Stimulated activated CD4-positive, alpha-beta T cell treated with anti-CD3 and anti-CD28 coated beads, Interleukin-2, amount 100 ng/mL, for 48 hours (primary cell): Measurements from ENCODE around the gene LRCH1.

Experiments used
- DNase-seq, 2 donors: peaks; one replicate each; pipeline ENCODE4 v3.0.0-alpha.2; 2020

Gene LRCH1

GRCh38 chr13:46667687-46668281 is 114.8 kb downstream of the LRCH1 start:
- no peak for DNase-seq

GRCh38 chr13:46668302-46668720 is 115.3 kb downstream of the LRCH1 start:
- DNase-seq = no peak

GRCh38 chr13:46668931-46669525 is 116.1 kb downstream of the LRCH1 start:
- DNase-seq = no peak

GRCh38 chr13:46672338-46673090 is 119.5 kb downstream of the LRCH1 start:
- DNase-seq = no peak

- DNase-seq = no peak
Measured at GRCh38 chr13:46675016-46675415, 122.0 kb downstream of the LRCH1 start.

GRCh38 chr13:46676378-46676725 is 123.4 kb downstream of the LRCH1 start:
- no peak for DNase-seq

- no peak for DNase-seq
Measured at GRCh38 chr13:46679369-46680120, 126.6 kb downstream of the LRCH1 start.

- no peak for DNase-seq
Measured at GRCh38 chr13:46682015-46682414, 129.0 kb downstream of the LRCH1 start.

GRCh38 chr13:46682707-46683106 is 129.7 kb downstream of the LRCH1 start:
- DNase-seq = no peak

- DNase-seq = no peak
Measured at GRCh38 chr13:46683676-46684260, 130.8 kb downstream of the LRCH1 start.

GRCh38 chr13:46684287-46685001 is 131.5 kb downstream of the LRCH1 start:
- DNase-seq = no peak

- DNase-seq = no peak
Measured at GRCh38 chr13:46685006-46685730, 132.2 kb downstream of the LRCH1 start.

GRCh38 chr13:46686171-46686570 is 133.2 kb downstream of the LRCH1 start:
- no peak for DNase-seq

GRCh38 chr13:46687810-46688209 is 134.8 kb downstream of the LRCH1 start:
- no peak for DNase-seq

GRCh38 chr13:46688306-46688705 is 135.3 kb downstream of the LRCH1 start:
- DNase-seq = no peak

- DNase-seq = no peak
Measured at GRCh38 chr13:46698014-46698413, 145.0 kb downstream of the LRCH1 start.

GRCh38 chr13:46698910-46699460 is 146.0 kb downstream of the LRCH1 start:
- no peak for DNase-seq

- no peak for DNase-seq
Measured at GRCh38 chr13:46712524-46712923, 159.6 kb downstream of the LRCH1 start.

GRCh38 chr13:46715363-46715762 is 162.4 kb downstream of the LRCH1 start:
- DNase-seq = no peak

GRCh38 chr13:46716821-46717220 is 163.9 kb downstream of the LRCH1 start:
- no peak for DNase-seq

- DNase-seq = no peak
Measured at GRCh38 chr13:46717275-46717674, 164.3 kb downstream of the LRCH1 start.

- no peak for DNase-seq
Measured at GRCh38 chr13:46717856-46718255, 164.9 kb downstream of the LRCH1 start.
